Fibroblast of the aortic adventitia (primary cell): ENCODE results near the gene PPP2R3A. TPM values are rescaled to one million over a fixed set of nuclear protein-coding genes. Genes with fewer than 3 reads are reported as not detected.

ENCODE experiments used
- DNase-seq: peaks from one replicate; pipeline ENCODE4 v3.0.0-alpha.2; 2010; ENCODE audit warnings: low read depth
- H3K4me3 ChIP-seq: 2 replicates; pipeline ENCODE4 v1.5.1; 2011; ENCODE audit warnings: low read depth, mild to moderate bottlenecking, control low read depth, low read length, moderate library complexity
- CTCF ChIP-seq: IDR thresholded peaks from 2 replicates; pipeline ENCODE4 v1.5.1; 2011; ENCODE audit warnings: mild to moderate bottlenecking, low read length, control low read depth, inconsistent platforms; ENCODE audit not compliant: insufficient read depth
- total RNA-seq: library from RNA; depleted of rRNA; stranded (reverse); fragments of >200 nt; gene quantifications from 2 replicates; pipeline ENCODE4 v1.2.3, GENCODE V29; 2012; ENCODE audit warnings: low replicate concordance

The PPP2R3A gene
- total RNA-seq, 1 donor = 17.9 TPM

GRCh38 chr3:136146981-136147729 lies 181.6 kb downstream of the PPP2R3A start:
- TF ChIP-seq CTCF = no peak
- DNase-seq = peak; percentile 37
- H3K4me3 ChIP-seq = no peak overlapping the region

- no peak overlapping the region for H3K4me3 ChIP-seq
- DNase-seq = peak; percentile 39
- TF ChIP-seq CTCF = no peak
Measured at GRCh38 chr3:136149667-136150066, 184.1 kb downstream of the PPP2R3A start.

GRCh38 chr3:136151219-136151618 lies 185.7 kb downstream of the PPP2R3A start:
- no peak for DNase-seq
- H3K4me3 ChIP-seq = no peak overlapping the region
- no peak for TF ChIP-seq CTCF

GRCh38 chr3:136152176-136152843 lies 186.8 kb downstream of the PPP2R3A start:
- no peak for TF ChIP-seq CTCF
- DNase-seq = peak; percentile 54
- H3K4me3 ChIP-seq = no peak overlapping the region

GRCh38 chr3:136152963-136153362 lies 187.4 kb downstream of the PPP2R3A start:
- H3K4me3 ChIP-seq = no peak overlapping the region
- no peak for TF ChIP-seq CTCF
- no peak for DNase-seq

GRCh38 chr3:136161516-136161915 lies 196.0 kb downstream of the PPP2R3A start:
- no peak for DNase-seq
- no peak for TF ChIP-seq CTCF
- H3K4me3 ChIP-seq = no peak overlapping the region
